Cardiac muscle cell (in vitro differentiated cells and primary cell): ENCODE measurements around the gene IL17REL. TPM values are rescaled to one million over a fixed set of nuclear protein-coding genes. Genes with fewer than 3 reads are reported as not detected.

Experiments
- DNase-seq, 2 donors: peaks; one replicate each; pipeline versions ENCODE4 v3.0.0 to v3.0.0-alpha.2; 2010 to 2017; ENCODE audit warnings: low read depth in 1 of 2, low spot score in 1 of 2
- H3K27ac ChIP-seq: fragments of 200-600 bp; sonication (generic); 2 replicates; pipeline ENCODE4 v1.5.1; 2016
- H3K27me3 ChIP-seq: fragments of 200-600 bp; sonication (generic); 2 replicates; pipeline ENCODE4 v1.6.0; 2016; ENCODE audit warnings: control low read depth
- H3K36me3 ChIP-seq: fragments of 200-600 bp; sonication (generic); 2 replicates; pipeline ENCODE4 v1.5.1; 2016; ENCODE audit warnings: control low read depth
- H3K4me1 ChIP-seq: fragments of 200-600 bp; sonication (generic); 2 replicates; pipeline ENCODE4 v1.8.1; 2017; ENCODE audit warnings: low read depth, mild to moderate bottlenecking, mixed run types
- H3K4me3 ChIP-seq: fragments of 200-600 bp; sonication (generic); 2 replicates; pipeline ENCODE4 v1.5.1; 2016; ENCODE audit warnings: mild to moderate bottlenecking
- H3K9me3 ChIP-seq: fragments of 200-600 bp; sonication (generic); 2 replicates; pipeline ENCODE4 v1.5.1; 2017; ENCODE audit warnings: low read depth, mild to moderate bottlenecking, control low read depth
- CTCF ChIP-seq: IDR thresholded peaks from 2 replicates; pipeline ENCODE4 v1.5.1; 2012; ENCODE audit warnings: low read depth, mild to moderate bottlenecking, low read length
- polyA plus RNA-seq: library from polyadenylated mRNA; unstranded; fragments of >200 nt; fragmentation: Nextera tagmentation; extraction: Ambion mirVana; gene quantifications from 2 replicates; pipeline ENCODE4 v1.2.1, GENCODE V29; 2016
- total RNA-seq: library from RNA; depleted of rRNA; stranded (reverse); fragments of >200 nt; gene quantifications from 2 replicates; pipeline ENCODE4 v1.2.3, GENCODE V29; 2016

IL17REL gene
- total and polyA plus RNA-seq, 2 experiments from 2014 or later = 1.8 TPM; not detected in 1

- Histone ChIP-seq H3K4me3 (no peak overlapping the region), H3K9me3 (no peaks in the 10 kb centered on the region), H3K27me3 (no peaks in the 10 kb centered on the region), H3K36me3 (no peaks in the 10 kb centered on the region), H3K4me1 (peaks cover 9% of the 10 kb centered on the region), H3K27ac (peak overlapping the region; percentile 39)
- DNase-seq = no peak
- no peak for TF ChIP-seq CTCF
Measured at GRCh38 chr22:49953027-49953679, 59.4 kb downstream of the IL17REL start.

GRCh38 chr22:49951986-49952896, 60.3 kb downstream of the IL17REL start:
- TF ChIP-seq CTCF = no peak
- Histone ChIP-seq H3K27ac (peak overlapping the region; percentile 39), H3K36me3 (no peaks in the 10 kb centered on the region), H3K4me3 (no peak overlapping the region), H3K27me3 (no peaks in the 10 kb centered on the region), H3K4me1 (peaks cover 9% of the 10 kb centered on the region), H3K9me3 (no peaks in the 10 kb centered on the region)
- peak in 1 of 2 donors; percentile 85 for DNase-seq

GRCh38 chr22:49951678-49951985, 60.9 kb downstream of the IL17REL start:
- peaks cover 15% of the 10 kb centered on the region for H3K4me1 ChIP-seq
- H3K4me3 ChIP-seq = no peak overlapping the region
- peak overlapping the region; percentile 39 for H3K27ac ChIP-seq
- DNase-seq = no peak
- no peaks in the 10 kb centered on the region for H3K36me3 ChIP-seq
- H3K9me3 ChIP-seq = no peaks in the 10 kb centered on the region
- H3K27me3 ChIP-seq = no peaks in the 10 kb centered on the region
- no peak for TF ChIP-seq CTCF

GRCh38 chr22:49951000-49951677, 61.4 kb downstream of the IL17REL start:
- Histone ChIP-seq H3K27ac (no peak overlapping the region), H3K4me1 (peaks cover 15% of the 10 kb centered on the region), H3K27me3 (no peaks in the 10 kb centered on the region), H3K4me3 (no peak overlapping the region), H3K36me3 (no peaks in the 10 kb centered on the region), H3K9me3 (no peaks in the 10 kb centered on the region)
- TF ChIP-seq CTCF = no peak
- DNase-seq = no peak

- Histone ChIP-seq H3K36me3 (no peaks in the 10 kb centered on the region), H3K27ac (no peak overlapping the region), H3K4me3 (no peak overlapping the region), H3K27me3 (no peaks in the 10 kb centered on the region), H3K9me3 (no peaks in the 10 kb centered on the region), H3K4me1 (peaks cover 15% of the 10 kb centered on the region)
- DNase-seq = no peak
- TF ChIP-seq CTCF = no peak
Measured at GRCh38 chr22:49950396-49950994, 62.1 kb downstream of the IL17REL start.
